Measurements from ENCODE around the gene PIP4K2B. TPM values are rescaled to one million over a fixed set of nuclear protein-coding genes. Genes with fewer than 3 reads are reported as not detected.

Gene PIP4K2B
- total and polyA plus RNA-seq, 4 donors, result 16.1 to 42.3 (median 29.2) TPM

GRCh38 chr17:38720941-38721340 is 78.4 kb downstream of the PIP4K2B start:
- ATAC-seq (ENCODE audit: insufficient read depth, low FRiP score) (no peak), DNase-seq (no peak)
- Histone ChIP-seq H3K9me3 (ENCODE audit: control insufficient read depth in 4 of 4, insufficient read depth in 3 of 4, low read length in 3 of 4) (no peaks in the 10 kb centered on the region), H3K27me3 (ENCODE audit: control insufficient read depth in 3 of 3, insufficient read depth in 3 of 3, low read length in 2 of 3) (no peaks in the 10 kb centered on the region), H3K4me3 (no peak overlapping the region), H3K9ac (ENCODE audit: insufficient read depth in 1 of 2, low read length in 2 of 2) (no peak overlapping the region), H3K27ac (ENCODE audit: low read depth in 1 of 2, low read length in 1 of 2) (no peak overlapping the region), H3K4me1 (ENCODE audit: control insufficient read depth in 5 of 5, insufficient read depth in 5 of 5, low read length in 5 of 5) (peaks cover 0 to 9% (median 2%) of the 10 kb centered on the region in 5 donors), H3K36me3 (ENCODE audit: control insufficient read depth in 4 of 4, insufficient read depth in 4 of 4, low read length in 4 of 4) (peaks cover 14 to 73% (median 23%) of the 10 kb centered on the region in 4 donors)
- TF ChIP-seq CTCF (IDR thresholded peaks at IDR 0.05; ENCODE audit: control extremely low read depth, extremely low read depth), result no peak
- WGBS, 2 donors, result 87 to 93% methylated on average over 6 of the region's 6 CpGs

GRCh38 chr17:38719943-38720641 is 79.3 kb downstream of the PIP4K2B start:
- no peak for ATAC-seq (ENCODE audit: insufficient read depth, low FRiP score)
- Histone ChIP-seq H3K9me3 (ENCODE audit: control insufficient read depth in 4 of 4, insufficient read depth in 3 of 4, low read length in 3 of 4) (no peaks in the 10 kb centered on the region), H3K36me3 (ENCODE audit: control insufficient read depth in 4 of 4, insufficient read depth in 4 of 4, low read length in 4 of 4) (peaks cover 19 to 78% (median 30%) of the 10 kb centered on the region in 4 donors), H3K4me1 (ENCODE audit: control insufficient read depth in 5 of 5, insufficient read depth in 5 of 5, low read length in 5 of 5) (peaks cover 0 to 9% (median under 1%) of the 10 kb centered on the region in 5 donors), H3K4me3 (no peak overlapping the region), H3K27me3 (ENCODE audit: control insufficient read depth in 3 of 3, insufficient read depth in 3 of 3, low read length in 2 of 3) (no peaks in the 10 kb centered on the region), H3K27ac (ENCODE audit: low read depth in 1 of 2, low read length in 1 of 2) (no peak overlapping the region), H3K9ac (ENCODE audit: insufficient read depth in 1 of 2, low read length in 2 of 2) (no peak overlapping the region)
- peak in 1 of 3 donors; percentile 42 for DNase-seq
- no peak for TF ChIP-seq CTCF (IDR thresholded peaks at IDR 0.05; ENCODE audit: control extremely low read depth, extremely low read depth)
- 83 to 85% methylated on average over 39 of the region's 39 CpGs for WGBS, 2 donors

DNA sequence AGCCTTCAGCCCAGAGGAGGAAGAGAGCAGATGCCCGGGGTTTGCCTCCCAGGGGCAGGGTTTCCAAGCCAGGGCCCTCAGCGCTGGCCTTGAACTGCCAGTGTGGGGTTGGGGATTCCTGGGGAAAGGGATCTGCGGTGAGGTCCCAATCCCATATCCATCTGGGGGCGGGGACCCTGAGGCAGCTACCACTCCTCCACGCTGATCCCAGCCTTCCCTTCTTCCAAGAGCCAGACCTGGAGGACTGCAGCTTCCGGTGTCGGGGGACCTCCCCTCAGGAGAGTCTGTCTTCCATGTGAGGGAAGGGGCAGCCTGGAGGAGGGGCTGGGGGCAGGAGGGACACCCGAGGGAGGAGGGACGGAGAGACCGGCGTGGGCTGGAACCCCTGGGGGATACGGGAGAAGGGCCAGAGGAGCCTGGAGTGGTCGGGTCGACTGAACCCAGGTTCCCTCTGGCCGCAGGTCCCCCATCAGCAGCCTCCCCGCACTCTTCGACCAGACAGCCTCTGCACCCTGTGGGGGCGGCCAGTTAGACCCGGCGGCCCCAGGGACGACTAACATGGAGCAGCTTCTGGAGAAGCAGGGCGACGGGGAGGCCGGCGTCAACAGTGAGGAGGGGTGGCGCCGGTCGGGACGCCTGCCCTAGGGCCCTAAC is 79.9 kb downstream of the PIP4K2B start:
- no peak for TF ChIP-seq CTCF (IDR thresholded peaks at IDR 0.05; ENCODE audit: control extremely low read depth, extremely low read depth)
- H3K27ac ChIP-seq (ENCODE audit: low read depth in 1 of 2, low read length in 1 of 2), result no peak overlapping the region
- 93% methylated on average over 26 to 29 of the region's 29 CpGs for WGBS, 2 donors

More for the DNA sequence above, 79.9 kb downstream of the PIP4K2B start:
- Histone ChIP-seq H3K4me3 (no peak overlapping the region), H3K9ac (ENCODE audit: insufficient read depth in 1 of 2, low read length in 2 of 2) (no peak overlapping the region), H3K4me1 (ENCODE audit: control insufficient read depth in 5 of 5, insufficient read depth in 5 of 5, low read length in 5 of 5) (peaks cover 0 to 9% (median 0%) of the 10 kb centered on the region in 5 donors), H3K36me3 (ENCODE audit: control insufficient read depth in 4 of 4, insufficient read depth in 4 of 4, low read length in 4 of 4) (peaks cover 19 to 76% (median 31%) of the 10 kb centered on the region in 4 donors), H3K27me3 (ENCODE audit: control insufficient read depth in 3 of 3, insufficient read depth in 3 of 3, low read length in 2 of 3) (no peaks in the 10 kb centered on the region), H3K9me3 (ENCODE audit: control insufficient read depth in 4 of 4, insufficient read depth in 3 of 4, low read length in 3 of 4) (no peaks in the 10 kb centered on the region)
- DNase-seq (no peak), ATAC-seq (ENCODE audit: insufficient read depth, low FRiP score) (no peak)

Measured in lung (tissue), 12 donors.